Mesenchymal stem cell (in vitro differentiated cells and primary cell): ENCODE data around the gene ADGRG1.

ENCODE experiments used
- DNase-seq: peaks from one replicate; pipeline ENCODE4 v3.0.0-alpha.2; 2013
- H2AFZ ChIP-seq: one replicate; pipeline ENCODE4 v1.6.1; 2013; ENCODE audit warnings: low read depth, mild to moderate bottlenecking, control low read depth, inconsistent platforms, low read length, moderate library complexity
- H2AK5ac ChIP-seq: 2 replicates; pipeline ENCODE4 v1.6.1; 2013; ENCODE audit warnings: low read length, moderate library complexity, mild to moderate bottlenecking, inconsistent platforms; ENCODE audit not compliant: severe bottlenecking
- H2BK120ac ChIP-seq: one replicate; pipeline ENCODE4 v1.6.1; 2013; ENCODE audit warnings: low read depth, mild to moderate bottlenecking, inconsistent platforms, low read length, moderate library complexity
- H2BK12ac ChIP-seq, 2 experiments: one replicate each; pipeline ENCODE4 v1.6.1; 2013; ENCODE audit warnings: inconsistent platforms in 2 of 2, low read length in 2 of 2, mild to moderate bottlenecking in 2 of 2, moderate library complexity in 2 of 2, control low read depth in 1 of 2
- H2BK15ac ChIP-seq: one replicate; pipeline ENCODE4 v1.6.1; 2013; ENCODE audit warnings: mild to moderate bottlenecking, low read depth, inconsistent platforms; ENCODE audit not compliant: poor library complexity, severe bottlenecking
- H2BK5ac ChIP-seq: 2 replicates; pipeline ENCODE4 v1.6.1; 2013; ENCODE audit warnings: low read depth, mild to moderate bottlenecking, low read length, control low read depth, inconsistent platforms; ENCODE audit not compliant: poor library complexity, severe bottlenecking
- H3K14ac ChIP-seq, 2 experiments: one replicate each; pipeline ENCODE4 v1.6.1; 2013; ENCODE audit warnings: inconsistent platforms in 2 of 2, low read length in 2 of 2, control low read depth in 1 of 2, mild to moderate bottlenecking in 1 of 2, moderate library complexity in 1 of 2
- H3K18ac ChIP-seq, 2 experiments: one replicate each; pipeline ENCODE4 v1.6.1; 2013; ENCODE audit warnings: inconsistent platforms in 2 of 2, low read length in 2 of 2, control low read depth in 1 of 2, low read depth in 1 of 2, mild to moderate bottlenecking in 1 of 2
- H3K23ac ChIP-seq, 2 experiments: one replicate each; pipeline ENCODE4 v1.6.1; 2013; ENCODE audit warnings: inconsistent platforms in 2 of 2, low read length in 2 of 2, mild to moderate bottlenecking in 2 of 2, moderate library complexity in 2 of 2, control low read depth in 1 of 2
- H3K27ac ChIP-seq: 2 replicates; pipeline ENCODE4 v1.5.1; 2013; ENCODE audit warnings: mild to moderate bottlenecking, moderate library complexity, low read length, control low read depth, inconsistent platforms; ENCODE audit not compliant: poor library complexity, severe bottlenecking
- H3K27me3 ChIP-seq, 2 experiments: 2 replicates each; pipeline versions ENCODE4 v1.6.1 to v1.7.0; 2013; ENCODE audit warnings: low read length in 2 of 2, mild to moderate bottlenecking in 2 of 2, moderate library complexity in 2 of 2, control low read depth in 1 of 2, inconsistent platforms in 1 of 2; ENCODE audit not compliant: control insufficient read depth in 1 of 2, insufficient read depth in 1 of 2
- H3K36me3 ChIP-seq, 2 experiments: 2 replicates each; pipeline versions ENCODE4 v1.6.1 to v1.7.0; 2013; ENCODE audit warnings: low read length in 2 of 2, control low read depth in 1 of 2, inconsistent platforms in 1 of 2, low read depth in 1 of 2, mild to moderate bottlenecking in 1 of 2; ENCODE audit not compliant: insufficient read depth in 2 of 2, control insufficient read depth in 1 of 2
- H3K4ac ChIP-seq, 2 experiments: one replicate each; pipeline ENCODE4 v1.6.1; 2013; ENCODE audit warnings: inconsistent platforms in 2 of 2, low read length in 2 of 2, mild to moderate bottlenecking in 2 of 2, moderate library complexity in 2 of 2, control low read depth in 1 of 2, low read depth in 1 of 2
- H3K4me1 ChIP-seq: 2 replicates; pipeline ENCODE4 v1.6.1; 2013; ENCODE audit warnings: low read depth, low read length, control low read depth; ENCODE audit not compliant: control insufficient read depth, insufficient read depth
- H3K4me2 ChIP-seq: 2 replicates; pipeline ENCODE4 v1.6.1; 2013; ENCODE audit warnings: low read length, mild to moderate bottlenecking, inconsistent platforms; ENCODE audit not compliant: poor library complexity, severe bottlenecking
- H3K4me3 ChIP-seq, 2 experiments: 2 replicates each; pipeline versions ENCODE4 v1.5.1 to v1.7.0; 2013; ENCODE audit warnings: low read length in 2 of 2, mild to moderate bottlenecking in 2 of 2, control low read depth in 1 of 2, low read depth in 1 of 2; ENCODE audit not compliant: insufficient read depth in 1 of 2
- H3K79me1 ChIP-seq: replicated peaks from 2 replicates; pipeline ENCODE4 v1.6.1; 2013; ENCODE audit warnings: mild to moderate bottlenecking, control low read depth, low read length, inconsistent platforms; ENCODE audit not compliant: poor library complexity, severe bottlenecking
- H3K9ac ChIP-seq: 2 replicates; pipeline ENCODE4 v1.7.0; 2013; ENCODE audit warnings: mild to moderate bottlenecking, low read length, moderate library complexity
- H3K9me3 ChIP-seq: 2 replicates; pipeline ENCODE4 v1.7.0; 2013; ENCODE audit warnings: mild to moderate bottlenecking, low read length; ENCODE audit not compliant: control insufficient read depth
- H4K8ac ChIP-seq: one replicate; pipeline ENCODE4 v1.6.1; 2013; ENCODE audit warnings: inconsistent platforms, mild to moderate bottlenecking, low read length, moderate library complexity
- H4K91ac ChIP-seq: one replicate; pipeline ENCODE4 v1.6.1; 2013; ENCODE audit warnings: mild to moderate bottlenecking, low read length, inconsistent platforms
- WGBS: methylation state at CpG from one replicate; pipeline ENCODE4 v1.1.7; 2013; ENCODE audit warnings: mixed read lengths; 5-methylcytosine and 5-hydroxymethylcytosine counted together

Gene ADGRG1

GRCh38 chr16:57615813-57616212 is 12.6 kb upstream of the ADGRG1 start:
- 92% methylated on average over 10 of the region's 10 CpGs for WGBS

DNA sequence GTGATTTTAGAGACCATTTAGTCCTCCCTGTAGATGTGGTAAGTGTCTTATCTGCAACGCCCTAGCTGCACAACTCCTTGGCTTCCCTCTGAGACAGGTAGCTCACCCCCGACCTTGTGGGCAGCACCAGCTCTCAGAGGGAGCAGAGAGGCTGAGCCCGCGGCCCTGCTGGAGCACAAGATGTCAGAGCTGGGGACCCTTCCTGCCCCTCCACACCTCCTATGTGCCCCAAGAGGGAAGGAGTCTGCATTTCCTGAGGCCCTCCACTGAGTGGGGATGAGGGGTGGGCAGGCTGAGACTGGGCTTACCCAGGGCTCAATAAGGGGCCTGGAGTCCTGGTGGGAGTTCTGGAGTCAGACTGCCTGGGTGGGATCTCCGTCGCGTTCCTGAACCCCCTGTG is 12.2 kb upstream of the ADGRG1 start:
- no peak overlapping the region for H4K91ac ChIP-seq
- H2AFZ ChIP-seq: no peak overlapping the region
- WGBS: 96% methylated on average over 7 of the region's 7 CpGs
- H3K23ac ChIP-seq: no peak overlapping the region
- no peak overlapping the region for H3K4me3 ChIP-seq
- peaks cover 20% of the 10 kb centered on the region for H3K4me1 ChIP-seq
- no peak overlapping the region for H3K4me2 ChIP-seq
- no peak overlapping the region for H2BK15ac ChIP-seq
- H3K79me1 ChIP-seq: no peaks in the 10 kb centered on the region
- no peak overlapping the region for H2BK5ac ChIP-seq
- no peak overlapping the region for H3K9ac ChIP-seq
- H2BK120ac ChIP-seq: no peak overlapping the region
- H3K14ac ChIP-seq: no peak overlapping the region
- no peaks in the 10 kb centered on the region for H3K27me3 ChIP-seq
- no peak overlapping the region for H2AK5ac ChIP-seq
- no peaks in the 10 kb centered on the region for H3K9me3 ChIP-seq
- no peak overlapping the region for H2BK12ac ChIP-seq
- no peak overlapping the region for H3K4ac ChIP-seq
- H3K18ac ChIP-seq: no peak overlapping the region
- no peak for DNase-seq
- no peak overlapping the region for H4K8ac ChIP-seq
- H3K27ac ChIP-seq: no peak overlapping the region
- H3K36me3 ChIP-seq: no peaks in the 10 kb centered on the region

More at GRCh38 chr16:57615813-57616212, 12.6 kb upstream of the ADGRG1 start:
- Histone ChIP-seq H3K14ac (no peak overlapping the region), H2BK5ac (no peak overlapping the region), H3K4me2 (no peak overlapping the region), H3K27ac (no peak overlapping the region), H2AK5ac (peak overlapping the region; percentile 49), H4K91ac (no peak overlapping the region), H3K36me3 (no peaks in the 10 kb centered on the region), H3K23ac (no peak overlapping the region), H4K8ac (no peak overlapping the region), H2AFZ (no peak overlapping the region), H3K18ac (no peak overlapping the region), H3K9me3 (no peaks in the 10 kb centered on the region), H2BK12ac (no peak overlapping the region), H2BK120ac (no peak overlapping the region), H3K79me1 (no peaks in the 10 kb centered on the region), H3K4ac (no peak overlapping the region), H2BK15ac (no peak overlapping the region), H3K4me3 (no peak overlapping the region), H3K9ac (no peak overlapping the region), H3K27me3 (no peaks in the 10 kb centered on the region), H3K4me1 (peaks cover 17% of the 10 kb centered on the region)
- DNase-seq: no peak

GRCh38 chr16:57616876-57617275 is 11.6 kb upstream of the ADGRG1 start:
- Histone ChIP-seq H3K36me3 (no peaks in the 10 kb centered on the region), H3K79me1 (no peaks in the 10 kb centered on the region), H3K9ac (no peak overlapping the region), H2BK120ac (no peak overlapping the region), H3K4me2 (no peak overlapping the region), H2BK12ac (no peak overlapping the region), H3K4ac (no peak overlapping the region), H3K4me3 (no peak overlapping the region), H3K23ac (no peak overlapping the region), H3K4me1 (peaks cover 25% of the 10 kb centered on the region), H2BK5ac (no peak overlapping the region), H3K9me3 (no peaks in the 10 kb centered on the region), H4K8ac (no peak overlapping the region), H4K91ac (no peak overlapping the region), H3K14ac (no peak overlapping the region), H2AFZ (no peak overlapping the region), H3K27ac (no peak overlapping the region), H3K18ac (no peak overlapping the region), H3K27me3 (no peaks in the 10 kb centered on the region), H2BK15ac (no peak overlapping the region), H2AK5ac (no peak overlapping the region)
- WGBS: 79% methylated on average over 2 of the region's 4 CpGs
- DNase-seq: no peak

DNA sequence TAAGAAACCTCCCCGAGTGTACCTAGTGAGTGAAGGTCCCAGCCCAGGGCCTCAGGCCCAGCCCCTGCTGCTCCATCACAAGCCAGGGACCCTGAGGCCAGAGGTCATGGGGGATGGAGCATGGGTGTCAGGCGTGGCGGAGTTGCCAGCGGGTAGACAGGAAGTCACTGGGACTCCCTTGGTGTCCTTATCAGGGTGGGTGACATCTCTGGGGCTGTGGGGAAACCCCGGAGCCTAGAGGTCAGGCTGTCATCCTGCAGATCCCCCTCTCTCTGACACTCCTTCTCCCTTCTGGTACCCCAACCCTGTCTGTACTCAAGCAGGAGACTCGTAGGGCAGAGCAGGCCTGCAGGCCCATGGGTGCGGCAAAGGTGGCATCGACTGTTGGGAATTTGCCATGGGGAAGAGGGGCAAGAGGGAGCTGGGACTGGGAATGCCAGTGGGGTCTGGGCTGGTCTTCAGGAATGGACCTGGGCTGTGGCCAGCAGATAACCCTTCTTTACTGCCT is 10.8 kb upstream of the ADGRG1 start:
- no peaks in the 10 kb centered on the region for H3K9me3 ChIP-seq
- no peak overlapping the region for H3K23ac ChIP-seq
- no peaks in the 10 kb centered on the region for H3K79me1 ChIP-seq
- no peak overlapping the region for H3K4me3 ChIP-seq
- no peak overlapping the region for H3K9ac ChIP-seq
- H4K8ac ChIP-seq: no peak overlapping the region
- H3K4me2 ChIP-seq: no peak overlapping the region
- DNase-seq: no peak
- H3K27me3 ChIP-seq: no peaks in the 10 kb centered on the region
- H3K36me3 ChIP-seq: no peaks in the 10 kb centered on the region
- peak overlapping the region; percentile 47 for H2AK5ac ChIP-seq
- H2BK120ac ChIP-seq: no peak overlapping the region
- no peak overlapping the region for H2AFZ ChIP-seq
- no peak overlapping the region for H4K91ac ChIP-seq
- no peak overlapping the region for H2BK12ac ChIP-seq
- no peak overlapping the region for H3K4ac ChIP-seq
- H2BK15ac ChIP-seq: peak overlapping the region; percentile 12
- H3K18ac ChIP-seq: no peak overlapping the region
- H2BK5ac ChIP-seq: no peak overlapping the region
- H3K4me1 ChIP-seq: peaks cover 31% of the 10 kb centered on the region
- H3K14ac ChIP-seq: no peak overlapping the region
- WGBS: 92% methylated on average over 7 of the region's 8 CpGs
- no peak overlapping the region for H3K27ac ChIP-seq
